MG63 (cell line): Measurements from ENCODE around the gene ANGPTL2. TPM values are rescaled to one million over a fixed set of nuclear protein-coding genes. Genes with fewer than 3 reads are reported as not detected.
A peak's percentile ranks its signal among the peaks of the same experiment; 100 is the strongest.

ENCODE experiments used
- DNase-seq: peaks from one replicate; pipeline ENCODE4 v3.0.0-alpha.2; 2020
- H3K27me3 ChIP-seq: fragments of 250-450 bp; sonication (Bioruptor Pico); 2 replicates; pipeline ENCODE4 v1.5.1; 2020; ENCODE audit warnings: mild to moderate bottlenecking, moderate library complexity
- H3K36me3 ChIP-seq: fragments of 250-450 bp; sonication (Bioruptor Pico); 2 replicates; pipeline ENCODE4 v1.5.1; 2020; ENCODE audit warnings: mild to moderate bottlenecking, moderate library complexity
- H3K4me3 ChIP-seq: fragments of 250-450 bp; sonication (Bioruptor Pico); 2 replicates; pipeline ENCODE4 v1.5.1; 2020; ENCODE audit warnings: mild to moderate bottlenecking, moderate library complexity
- H3K9me3 ChIP-seq: fragments of 250-450 bp; sonication (Bioruptor Pico); 2 replicates; pipeline ENCODE4 v1.5.1; 2020; ENCODE audit warnings: mild to moderate bottlenecking, moderate library complexity
- total RNA-seq: library from RNA; depleted of rRNA; stranded (reverse); fragments of >200 nt; shearing (Covaris generic); gene quantifications from 2 replicates; pipeline ENCODE4 v1.2.3, GENCODE V29; 2014; ENCODE audit warnings: low replicate concordance

Gene ANGPTL2
- total RNA-seq, 1 experiment from 2014 or later, result 7.1 TPM

- DNase-seq, result peak; percentile 43
- Histone ChIP-seq H3K27me3 (no peaks in the 10 kb centered on the region), H3K4me3 (no peak overlapping the region), H3K9me3 (no peaks in the 10 kb centered on the region), H3K36me3 (no peaks in the 10 kb centered on the region)
Measured at GRCh38 chr9:127114606-127115005, 7.8 kb downstream of the ANGPTL2 start.

- Histone ChIP-seq H3K4me3 (no peak overlapping the region), H3K36me3 (no peaks in the 10 kb centered on the region), H3K9me3 (no peaks in the 10 kb centered on the region), H3K27me3 (no peaks in the 10 kb centered on the region)
- DNase-seq, result no peak
Measured at GRCh38 chr9:127113191-127113972, 9.1 kb downstream of the ANGPTL2 start.

GRCh38 chr9:127112735-127113161 lies 9.7 kb downstream of the ANGPTL2 start:
- H3K4me3 ChIP-seq, result no peak overlapping the region
- H3K9me3 ChIP-seq, result no peaks in the 10 kb centered on the region
- DNase-seq, result peak; percentile 52
- H3K27me3 ChIP-seq, result no peaks in the 10 kb centered on the region
- no peaks in the 10 kb centered on the region for H3K36me3 ChIP-seq

- H3K9me3 ChIP-seq, result no peaks in the 10 kb centered on the region
- H3K36me3 ChIP-seq, result no peaks in the 10 kb centered on the region
- no peak for DNase-seq
- no peaks in the 10 kb centered on the region for H3K27me3 ChIP-seq
- no peak overlapping the region for H3K4me3 ChIP-seq
Measured at GRCh38 chr9:127112056-127112455, 10.4 kb downstream of the ANGPTL2 start.

- Histone ChIP-seq H3K4me3 (no peak overlapping the region), H3K9me3 (no peaks in the 10 kb centered on the region), H3K27me3 (no peaks in the 10 kb centered on the region), H3K36me3 (no peaks in the 10 kb centered on the region)
- no peak for DNase-seq
Measured at GRCh38 chr9:127109212-127109711, 13.2 kb downstream of the ANGPTL2 start.

- H3K27me3 ChIP-seq, result no peaks in the 10 kb centered on the region
- no peak overlapping the region for H3K4me3 ChIP-seq
- H3K36me3 ChIP-seq, result no peaks in the 10 kb centered on the region
- no peak for DNase-seq
- no peaks in the 10 kb centered on the region for H3K9me3 ChIP-seq
Measured at GRCh38 chr9:127107929-127108876, 14.2 kb downstream of the ANGPTL2 start.

- Histone ChIP-seq H3K4me3 (no peak overlapping the region), H3K36me3 (no peaks in the 10 kb centered on the region), H3K9me3 (no peaks in the 10 kb centered on the region), H3K27me3 (no peaks in the 10 kb centered on the region)
- DNase-seq, result no peak
Measured at GRCh38 chr9:127107171-127107928, 15.1 kb downstream of the ANGPTL2 start.

GRCh38 chr9:127106466-127106855 lies 16.0 kb downstream of the ANGPTL2 start:
- no peak overlapping the region for H3K4me3 ChIP-seq
- no peaks in the 10 kb centered on the region for H3K27me3 ChIP-seq
- DNase-seq, result no peak
- H3K36me3 ChIP-seq, result no peaks in the 10 kb centered on the region
- no peaks in the 10 kb centered on the region for H3K9me3 ChIP-seq

GRCh38 chr9:127105805-127106465 lies 16.5 kb downstream of the ANGPTL2 start:
- no peak overlapping the region for H3K4me3 ChIP-seq
- no peaks in the 10 kb centered on the region for H3K9me3 ChIP-seq
- H3K36me3 ChIP-seq, result no peaks in the 10 kb centered on the region
- no peaks in the 10 kb centered on the region for H3K27me3 ChIP-seq
- no peak for DNase-seq

GRCh38 chr9:127104581-127105311 lies 17.7 kb downstream of the ANGPTL2 start:
- no peak overlapping the region for H3K4me3 ChIP-seq
- no peak for DNase-seq
- H3K36me3 ChIP-seq, result no peaks in the 10 kb centered on the region
- no peaks in the 10 kb centered on the region for H3K27me3 ChIP-seq
- no peaks in the 10 kb centered on the region for H3K9me3 ChIP-seq

GRCh38 chr9:127102788-127103187 lies 19.6 kb downstream of the ANGPTL2 start:
- DNase-seq, result no peak
- Histone ChIP-seq H3K27me3 (no peaks in the 10 kb centered on the region), H3K9me3 (no peaks in the 10 kb centered on the region), H3K36me3 (no peaks in the 10 kb centered on the region), H3K4me3 (no peak overlapping the region)

GRCh38 chr9:127102176-127102575 lies 20.3 kb downstream of the ANGPTL2 start:
- Histone ChIP-seq H3K4me3 (no peak overlapping the region), H3K9me3 (no peaks in the 10 kb centered on the region), H3K36me3 (no peaks in the 10 kb centered on the region), H3K27me3 (no peaks in the 10 kb centered on the region)
- peak; percentile 44 for DNase-seq

- Histone ChIP-seq H3K4me3 (no peak overlapping the region), H3K9me3 (no peaks in the 10 kb centered on the region), H3K36me3 (no peaks in the 10 kb centered on the region), H3K27me3 (no peaks in the 10 kb centered on the region)
- DNase-seq, result no peak
Measured at GRCh38 chr9:127099664-127100063, 22.8 kb downstream of the ANGPTL2 start.

- no peaks in the 10 kb centered on the region for H3K36me3 ChIP-seq
- no peaks in the 10 kb centered on the region for H3K27me3 ChIP-seq
- no peak overlapping the region for H3K4me3 ChIP-seq
- H3K9me3 ChIP-seq, result no peaks in the 10 kb centered on the region
- DNase-seq, result no peak
Measured at GRCh38 chr9:127098916-127099553, 23.4 kb downstream of the ANGPTL2 start.

GRCh38 chr9:127097683-127098082 lies 24.8 kb downstream of the ANGPTL2 start:
- no peaks in the 10 kb centered on the region for H3K27me3 ChIP-seq
- no peaks in the 10 kb centered on the region for H3K36me3 ChIP-seq
- H3K9me3 ChIP-seq, result no peaks in the 10 kb centered on the region
- no peak overlapping the region for H3K4me3 ChIP-seq
- no peak for DNase-seq
